GM21367 (cell line): ENCODE measurements around the gene MEX3D.

Experiments
- ATAC-seq: cut with Tn5 transposase; IDR thresholded peaks from one replicate; pipeline ENCODE4 v1.9.1; 2021; ENCODE audit not compliant: unreplicated experiment

MEX3D gene

GRCh38 chr19:1505991-1506881, 61.9 kb downstream of the MEX3D start:
- no peak for ATAC-seq

GRCh38 chr19:1505012-1505411, 63.1 kb downstream of the MEX3D start:
- no peak for ATAC-seq
